Measurements from ENCODE around the gene CLASP2.

CLASP2 gene

GRCh38 chr3:33557829-33558228, 160.2 kb downstream of the CLASP2 start:
- DNase-seq (ENCODE audit: insufficient read length, low spot score) (no peak), FAIRE-seq (no peak)
- TF ChIP-seq CTCF (IDR thresholded peaks at IDR 0.05; ENCODE audit: insufficient read depth, missing control alignments) = no peak

GRCh38 chr3:33557279-33557678, 160.8 kb downstream of the CLASP2 start:
- TF ChIP-seq CTCF (IDR thresholded peaks at IDR 0.05; ENCODE audit: insufficient read depth, missing control alignments) = no peak
- FAIRE-seq = no peak

GRCh38 chr3:33547101-33547500, 171.0 kb downstream of the CLASP2 start:
- TF ChIP-seq CTCF (IDR thresholded peaks at IDR 0.05; ENCODE audit: insufficient read depth, missing control alignments) = no peak
- no peak for FAIRE-seq

More at GRCh38 chr3:33557279-33557678, 160.8 kb downstream of the CLASP2 start:
- DNase-seq (ENCODE audit: insufficient read length, low spot score) = no peak

GRCh38 chr3:33544126-33544525, 173.9 kb downstream of the CLASP2 start:
- FAIRE-seq (no peak), DNase-seq (ENCODE audit: insufficient read length, low spot score) (no peak)
- TF ChIP-seq CTCF (IDR thresholded peaks at IDR 0.05; ENCODE audit: insufficient read depth, missing control alignments) = no peak

More at GRCh38 chr3:33547101-33547500, 171.0 kb downstream of the CLASP2 start:
- DNase-seq (ENCODE audit: insufficient read length, low spot score) = no peak

- FAIRE-seq (no peak), DNase-seq (ENCODE audit: insufficient read length, low spot score) (no peak)
- no peak for TF ChIP-seq CTCF (IDR thresholded peaks at IDR 0.05; ENCODE audit: insufficient read depth, missing control alignments)
Measured at GRCh38 chr3:33543601-33544000, 174.5 kb downstream of the CLASP2 start.

GRCh38 chr3:33541918-33542317, 176.1 kb downstream of the CLASP2 start:
- no peak for DNase-seq (ENCODE audit: insufficient read length, low spot score)

More at GRCh38 chr3:33541918-33542317, 176.1 kb downstream of the CLASP2 start:
- no peak for FAIRE-seq
- TF ChIP-seq CTCF (IDR thresholded peaks at IDR 0.05; ENCODE audit: insufficient read depth, missing control alignments) = no peak

All from D721Med (cell line).